ENCODE data around the gene FAM76A. TPM values are rescaled to one million over a fixed set of nuclear protein-coding genes. Genes with fewer than 3 reads are reported as not detected.
A peak's percentile ranks its signal among the peaks of the same experiment; 100 is the strongest.

Gene FAM76A
- total and polyA plus RNA-seq, 7 experiments from 2014 or later = 9.0 to 25.2 (median 17.4) TPM

DNA sequence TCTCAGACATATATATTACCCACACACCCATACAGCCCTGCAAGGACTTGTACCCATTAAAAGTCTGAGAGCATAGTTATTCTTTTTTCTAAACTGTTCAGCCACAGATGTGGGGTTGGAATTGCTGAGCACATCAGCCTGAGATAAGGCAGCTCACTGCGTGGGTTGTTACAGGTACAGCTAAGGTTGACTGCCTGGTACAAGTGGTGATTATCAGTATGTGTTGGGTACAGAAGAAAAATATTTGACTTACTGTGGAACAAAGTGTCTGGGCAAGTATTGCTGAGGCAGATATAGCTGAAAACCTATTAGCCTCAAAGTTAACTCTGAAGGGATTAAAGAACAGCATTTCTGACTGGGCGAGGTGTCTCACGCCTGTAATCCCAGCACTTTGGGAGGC lies 52.3 kb downstream of the FAM76A start:
- H3K4me1 ChIP-seq (ENCODE audit: control insufficient read depth in 2 of 2, insufficient read depth in 2 of 2, low read length in 2 of 2) = peaks cover 4 to 5% of the 10 kb centered on the region in 2 donors
- no peaks in the 10 kb centered on the region for H3K27me3 ChIP-seq (ENCODE audit: control insufficient read depth in 2 of 2, insufficient read depth in 2 of 2, low read length in 2 of 2)
- H3K4me3 ChIP-seq (ENCODE audit: low read length) = no peak overlapping the region
- DNase-seq (no peak), ATAC-seq (no peak)
- Mint-ChIP-seq H3K27ac (peak overlapping the region in 2 of 9 donors; percentile 0 to 76), H3K9me3 (peaks cover 0 to 1% (median 0%) of the 10 kb centered on the region in 11 donors), H3K36me3 (peaks cover 0 to 11% (median 7%) of the 10 kb centered on the region in 5 donors), H3K4me3 (no peak overlapping the region), H3K27me3 (no peaks in the 10 kb centered on the region), H3K4me1 (peaks cover 24 to 50% (median 32%) of the 10 kb centered on the region in 7 donors)
- POLR2A ChIA-PET = interaction anchor here (0.6 kb wide), 1 partner anchor 100 kb away, joined by 3 read pairs; no protein-coding TSS in a partner anchor
- intact Hi-C loops (cut with micrococcal nuclease) = loop anchor here in 1 of 2 donors (10.0 kb wide), 1 partner anchor 543 kb away; the partner anchor contains the start of gene WDTC1
- CTCF ChIA-PET = no interaction called here
- peaks cover 0 to 4% (median 0%) of the 10 kb centered on the region in 3 experiments for H3K36me3 ChIP-seq (ENCODE audit: control insufficient read depth in 2 of 3, insufficient read depth in 3 of 3, low read length in 3 of 3)
- no peak overlapping the region for H3K27ac ChIP-seq (ENCODE audit: low read depth, low read length)
- no peaks in the 10 kb centered on the region for H3K9me3 ChIP-seq (ENCODE audit: control insufficient read depth in 2 of 3, low read length in 3 of 3)

DNA sequence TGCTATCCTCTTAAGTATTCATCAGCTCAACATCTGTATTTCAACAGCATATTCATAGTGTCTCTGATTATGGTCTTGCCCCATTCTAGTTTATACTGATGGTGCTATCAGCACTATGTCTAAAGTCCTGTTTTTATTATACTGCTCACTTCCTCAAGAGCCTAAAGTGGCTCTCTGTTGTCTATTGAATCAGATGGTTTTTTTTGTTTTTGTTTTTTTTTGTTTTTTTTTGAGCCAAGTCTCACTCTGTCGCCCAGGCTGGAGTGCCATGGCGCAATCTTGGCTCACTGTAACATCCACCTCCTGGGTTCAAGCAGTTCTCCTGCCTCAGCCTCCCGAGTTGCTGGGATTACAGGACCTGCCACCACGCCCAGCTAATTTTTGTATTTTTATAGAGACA lies 53.4 kb downstream of the FAM76A start:
- CTCF ChIA-PET = no interaction called here
- peak overlapping the region in 2 of 9 donors; percentile 3 to 49 for H3K27ac Mint-ChIP-seq

DNA sequence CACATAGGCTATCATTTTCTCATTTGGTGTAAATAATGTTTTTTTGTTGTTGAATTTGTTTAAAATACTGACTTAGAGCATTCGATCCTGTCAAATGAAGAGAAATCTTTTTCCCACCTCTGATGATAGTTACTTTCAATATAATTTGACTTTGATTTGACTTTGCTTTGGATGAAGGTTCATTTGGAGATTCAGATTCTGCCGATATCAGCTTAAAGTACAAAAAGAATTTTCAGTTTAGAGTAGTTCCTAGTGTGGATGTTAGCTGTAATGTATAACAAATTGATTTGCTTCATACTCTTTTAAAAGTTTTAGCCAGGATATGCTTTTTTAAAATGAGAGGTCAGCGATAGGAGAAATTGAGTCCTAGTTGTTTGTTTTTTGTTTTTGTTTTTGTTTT lies 57.2 kb downstream of the FAM76A start:
- intact Hi-C loops (cut with micrococcal nuclease) = no loop called here
- Histone ChIP-seq H3K4me1 (ENCODE audit: control insufficient read depth in 2 of 2, insufficient read depth in 2 of 2, low read length in 2 of 2) (no peaks in the 10 kb centered on the region), H3K4me3 (ENCODE audit: low read length) (no peak overlapping the region), H3K27me3 (ENCODE audit: control insufficient read depth in 2 of 2, insufficient read depth in 2 of 2, low read length in 2 of 2) (no peaks in the 10 kb centered on the region), H3K27ac (ENCODE audit: low read depth, low read length) (no peak overlapping the region), H3K36me3 (ENCODE audit: control insufficient read depth in 2 of 3, insufficient read depth in 3 of 3, low read length in 3 of 3) (no peaks in the 10 kb centered on the region), H3K9me3 (ENCODE audit: control insufficient read depth in 2 of 3, low read length in 3 of 3) (no peaks in the 10 kb centered on the region)
- DNase-seq (no peak), ATAC-seq (no peak)
- ChIA-PET POLR2A (no interaction called here), CTCF (no interaction called here)
- H3K27me3 Mint-ChIP-seq = no peaks in the 10 kb centered on the region
- no peaks in the 10 kb centered on the region for H3K9me3 Mint-ChIP-seq
- H3K4me3 Mint-ChIP-seq = no peak overlapping the region
- H3K36me3 Mint-ChIP-seq = peaks cover 0 to 7% (median 0%) of the 10 kb centered on the region in 5 donors
- H3K4me1 Mint-ChIP-seq = peaks cover 13 to 42% (median 20%) of the 10 kb centered on the region in 7 donors
- H3K27ac Mint-ChIP-seq = peak overlapping the region in 2 of 9 donors; percentile 21 to 22

More for the DNA sequence above, 53.4 kb downstream of the FAM76A start:
- Histone ChIP-seq H3K4me3 (ENCODE audit: low read length) (no peak overlapping the region), H3K27me3 (ENCODE audit: control insufficient read depth in 2 of 2, insufficient read depth in 2 of 2, low read length in 2 of 2) (no peaks in the 10 kb centered on the region), H3K27ac (ENCODE audit: low read depth, low read length) (no peak overlapping the region), H3K36me3 (ENCODE audit: control insufficient read depth in 2 of 3, insufficient read depth in 3 of 3, low read length in 3 of 3) (no peaks in the 10 kb centered on the region), H3K9me3 (ENCODE audit: control insufficient read depth in 2 of 3, low read length in 3 of 3) (no peaks in the 10 kb centered on the region), H3K4me1 (ENCODE audit: control insufficient read depth in 2 of 2, insufficient read depth in 2 of 2, low read length in 2 of 2) (peaks cover 2 to 5% of the 10 kb centered on the region in 2 donors)
- ATAC-seq = no peak
- H3K4me3 Mint-ChIP-seq = no peak overlapping the region
- peaks cover 0 to 11% (median 7%) of the 10 kb centered on the region in 5 donors for H3K36me3 Mint-ChIP-seq
- no peaks in the 10 kb centered on the region for H3K27me3 Mint-ChIP-seq
- peaks cover 0 to 1% (median 0%) of the 10 kb centered on the region in 11 donors for H3K9me3 Mint-ChIP-seq
- POLR2A ChIA-PET = interaction anchor here (0.7 kb wide), 1 partner anchor 215 kb away, joined by 5 read pairs; no protein-coding TSS in a partner anchor
- intact Hi-C loops (cut with micrococcal nuclease) = loop anchor here in 1 of 2 donors (10.0 kb wide), 1 partner anchor 544 kb away; the partner anchor contains the start of gene WDTC1
- no peak for DNase-seq
- peaks cover 17 to 45% (median 25%) of the 10 kb centered on the region in 7 donors for H3K4me1 Mint-ChIP-seq

DNA sequence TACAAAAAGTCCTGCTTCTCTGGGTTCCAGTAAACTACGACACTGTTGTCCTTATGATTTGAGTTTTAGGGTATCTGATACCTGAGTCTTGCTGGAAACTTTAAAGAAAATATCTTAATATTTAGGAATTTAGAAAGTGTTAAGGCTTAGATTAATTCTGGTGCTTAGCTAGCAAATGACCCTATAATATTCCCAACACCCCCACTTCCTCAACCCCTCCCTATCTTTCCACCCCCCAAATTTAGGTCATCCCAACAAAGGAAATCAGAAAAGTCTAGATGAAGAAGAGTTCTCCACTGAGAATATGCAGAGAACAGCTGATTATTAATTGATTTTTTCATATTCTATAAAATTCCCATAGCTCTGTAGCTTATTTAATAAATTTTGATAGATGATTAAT lies 58.9 kb downstream of the FAM76A start:
- peak overlapping the region in 2 of 9 donors; percentile 46 to 85 for H3K27ac Mint-ChIP-seq
- Histone ChIP-seq H3K9me3 (ENCODE audit: control insufficient read depth in 2 of 3, low read length in 3 of 3) (no peaks in the 10 kb centered on the region), H3K4me3 (ENCODE audit: low read length) (no peak overlapping the region), H3K27ac (ENCODE audit: low read depth, low read length) (no peak overlapping the region), H3K27me3 (ENCODE audit: control insufficient read depth in 2 of 2, insufficient read depth in 2 of 2, low read length in 2 of 2) (no peaks in the 10 kb centered on the region), H3K4me1 (ENCODE audit: control insufficient read depth in 2 of 2, insufficient read depth in 2 of 2, low read length in 2 of 2) (no peaks in the 10 kb centered on the region), H3K36me3 (ENCODE audit: control insufficient read depth in 2 of 3, insufficient read depth in 3 of 3, low read length in 3 of 3) (peaks cover 0 to 7% (median under 1%) of the 10 kb centered on the region in 3 experiments)
- DNase-seq = no peak
- peaks cover 12 to 33% (median 17%) of the 10 kb centered on the region in 7 donors for H3K4me1 Mint-ChIP-seq
- POLR2A ChIA-PET = interaction anchor here (1.1 kb wide), 1 partner anchor 34 kb away, joined by 3 read pairs; no protein-coding TSS in a partner anchor
- intact Hi-C loops (cut with micrococcal nuclease) = no loop called here
- H3K36me3 Mint-ChIP-seq = peaks cover 0 to 12% (median 8%) of the 10 kb centered on the region in 5 donors
- H3K9me3 Mint-ChIP-seq = no peaks in the 10 kb centered on the region
- CTCF ChIA-PET = no interaction called here
- H3K27me3 Mint-ChIP-seq = no peaks in the 10 kb centered on the region
- H3K4me3 Mint-ChIP-seq = no peak overlapping the region
- no peak for ATAC-seq

DNA sequence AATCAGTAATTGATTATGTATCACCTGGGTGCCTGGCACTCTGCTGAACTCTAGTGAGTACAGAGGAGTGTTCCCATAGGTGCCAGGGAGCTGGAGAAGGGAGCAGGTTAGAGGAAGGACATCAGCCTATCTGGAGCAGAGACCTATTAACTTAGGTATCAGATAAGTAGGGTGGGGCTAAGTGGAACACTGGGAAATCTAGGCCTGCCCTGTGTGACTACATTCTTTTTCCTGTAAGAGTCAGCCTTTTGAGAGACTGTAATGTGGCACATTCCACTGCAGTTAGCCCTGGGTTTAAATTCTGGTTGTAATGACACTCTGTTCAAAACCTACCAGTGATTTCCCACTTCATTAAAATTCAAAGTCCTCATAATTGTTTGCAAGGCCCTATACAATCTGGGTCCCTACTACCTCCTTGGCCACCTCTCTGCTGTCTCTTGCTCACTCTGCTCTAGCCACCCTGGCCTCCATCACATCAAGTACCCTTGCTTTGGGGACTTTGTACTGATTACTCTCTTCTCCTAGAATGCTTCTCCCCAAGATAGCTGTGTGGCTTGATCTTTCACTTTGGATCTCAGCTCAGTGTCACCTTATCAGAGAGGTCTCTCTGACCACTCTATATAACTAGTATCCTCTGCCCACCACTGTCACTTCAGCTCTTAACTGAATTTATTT lies 60.2 kb downstream of the FAM76A start:
- intact Hi-C loops (cut with micrococcal nuclease) = no loop called here
- H3K27ac ChIP-seq (ENCODE audit: low read depth, low read length) = no peak overlapping the region
- Mint-ChIP-seq H3K9me3 (no peaks in the 10 kb centered on the region), H3K4me3 (no peak overlapping the region), H3K27me3 (no peaks in the 10 kb centered on the region), H3K36me3 (peaks cover 0 to 16% (median 13%) of the 10 kb centered on the region in 5 donors), H3K4me1 (peaks cover 12 to 33% (median 17%) of the 10 kb centered on the region in 7 donors), H3K27ac (peak overlapping the region in 5 of 9 donors; percentile 25 to 85 (median 79))
- H3K27me3 ChIP-seq (ENCODE audit: control insufficient read depth in 2 of 2, insufficient read depth in 2 of 2, low read length in 2 of 2) = no peaks in the 10 kb centered on the region
- H3K36me3 ChIP-seq (ENCODE audit: control insufficient read depth in 2 of 3, insufficient read depth in 3 of 3, low read length in 3 of 3) = peaks cover 0 to 15% (median 6%) of the 10 kb centered on the region in 3 experiments
- CTCF ChIA-PET = interaction anchor here (0.6 kb wide), 1 partner anchor 505 kb away, joined by 3 read pairs; no protein-coding TSS in a partner anchor
- ATAC-seq (no peak), DNase-seq (no peak)
- POLR2A ChIA-PET = interaction anchor here (1.1 kb wide), 1 partner anchor 15 kb away, joined by 4 read pairs; no protein-coding TSS in a partner anchor
- H3K9me3 ChIP-seq (ENCODE audit: control insufficient read depth in 2 of 3, low read length in 3 of 3) = no peaks in the 10 kb centered on the region
- no peak overlapping the region for H3K4me3 ChIP-seq (ENCODE audit: low read length)
- no peaks in the 10 kb centered on the region for H3K4me1 ChIP-seq (ENCODE audit: control insufficient read depth in 2 of 2, insufficient read depth in 2 of 2, low read length in 2 of 2)

DNA sequence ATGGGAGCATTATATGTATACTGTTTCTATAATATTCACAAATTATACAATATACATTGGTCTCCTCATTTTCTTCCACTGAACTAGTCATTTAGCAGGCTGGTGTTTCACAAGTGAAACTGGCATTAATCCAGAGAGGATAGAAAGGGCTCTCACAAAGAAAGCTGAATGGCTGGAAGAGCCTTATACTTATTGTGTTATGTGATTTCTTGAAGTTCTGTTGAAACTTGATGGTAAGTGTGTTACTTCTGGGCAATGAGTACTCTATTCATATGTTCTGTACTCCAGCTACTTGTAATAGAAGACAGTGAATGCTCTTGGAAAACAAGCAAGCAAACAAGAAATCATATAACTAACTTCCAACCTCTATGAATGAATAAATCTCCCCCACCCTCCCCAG lies 62.1 kb downstream of the FAM76A start:
- DNase-seq (no peak), ATAC-seq (no peak)
- Mint-ChIP-seq H3K4me1 (peaks cover 10 to 27% (median 17%) of the 10 kb centered on the region in 7 donors), H3K27ac (peak overlapping the region in 6 of 9 donors; percentile 1 to 47 (median 28)), H3K27me3 (no peaks in the 10 kb centered on the region), H3K4me3 (no peak overlapping the region), H3K36me3 (peaks cover 3 to 16% (median 13%) of the 10 kb centered on the region in 5 donors), H3K9me3 (no peaks in the 10 kb centered on the region)
- intact Hi-C loops (cut with micrococcal nuclease) = no loop called here
- H3K4me1 ChIP-seq (ENCODE audit: control insufficient read depth in 2 of 2, insufficient read depth in 2 of 2, low read length in 2 of 2) = no peaks in the 10 kb centered on the region
- no peaks in the 10 kb centered on the region for H3K27me3 ChIP-seq (ENCODE audit: control insufficient read depth in 2 of 2, insufficient read depth in 2 of 2, low read length in 2 of 2)
- ChIA-PET POLR2A (no interaction called here), CTCF (no interaction called here)
- H3K9me3 ChIP-seq (ENCODE audit: control insufficient read depth in 2 of 3, low read length in 3 of 3) = no peaks in the 10 kb centered on the region
- peaks cover 0 to 21% (median 6%) of the 10 kb centered on the region in 3 experiments for H3K36me3 ChIP-seq (ENCODE audit: control insufficient read depth in 2 of 3, insufficient read depth in 3 of 3, low read length in 3 of 3)
- H3K4me3 ChIP-seq (ENCODE audit: low read length) = no peak overlapping the region
- no peak overlapping the region for H3K27ac ChIP-seq (ENCODE audit: low read depth, low read length)

Data from naive thymus-derived CD4-positive, alpha-beta T cell (primary cell).